ENCODE data around the gene CCL2. TPM values are rescaled to one million over a fixed set of nuclear protein-coding genes. Genes with fewer than 3 reads are reported as not detected.

The CCL2 gene
- total RNA-seq, 2 donors from 2014 or later, result 30.2 to 41.8 TPM

DNA sequence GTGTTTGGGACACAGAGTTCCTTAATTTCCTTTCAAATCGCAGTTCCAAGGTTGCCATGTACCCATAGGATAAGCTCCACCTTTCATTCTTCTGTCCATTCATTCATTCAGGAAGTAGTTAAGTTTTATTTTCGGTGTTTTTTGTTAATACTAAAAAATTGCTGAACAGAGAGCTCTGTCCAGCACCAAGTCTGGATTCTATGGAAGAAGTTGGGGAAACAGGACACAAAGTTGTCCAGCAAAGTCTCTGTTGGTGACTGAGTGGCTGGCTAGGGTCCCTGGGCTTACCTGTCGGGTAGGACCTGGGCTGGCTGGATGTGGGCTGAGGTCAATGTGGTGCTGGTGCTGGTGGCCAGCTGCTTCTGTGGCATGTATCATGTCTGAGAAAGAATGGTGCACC, 17.6 kb upstream of the CCL2 start:
- TF ChIP-seq POLR2AphosphoS5 (IDR thresholded peaks at IDR 0.05) (no peak), POLR2A (IDR thresholded peaks at IDR 0.05) (no peak)
- TF ChIP-seq, protein P1, sequence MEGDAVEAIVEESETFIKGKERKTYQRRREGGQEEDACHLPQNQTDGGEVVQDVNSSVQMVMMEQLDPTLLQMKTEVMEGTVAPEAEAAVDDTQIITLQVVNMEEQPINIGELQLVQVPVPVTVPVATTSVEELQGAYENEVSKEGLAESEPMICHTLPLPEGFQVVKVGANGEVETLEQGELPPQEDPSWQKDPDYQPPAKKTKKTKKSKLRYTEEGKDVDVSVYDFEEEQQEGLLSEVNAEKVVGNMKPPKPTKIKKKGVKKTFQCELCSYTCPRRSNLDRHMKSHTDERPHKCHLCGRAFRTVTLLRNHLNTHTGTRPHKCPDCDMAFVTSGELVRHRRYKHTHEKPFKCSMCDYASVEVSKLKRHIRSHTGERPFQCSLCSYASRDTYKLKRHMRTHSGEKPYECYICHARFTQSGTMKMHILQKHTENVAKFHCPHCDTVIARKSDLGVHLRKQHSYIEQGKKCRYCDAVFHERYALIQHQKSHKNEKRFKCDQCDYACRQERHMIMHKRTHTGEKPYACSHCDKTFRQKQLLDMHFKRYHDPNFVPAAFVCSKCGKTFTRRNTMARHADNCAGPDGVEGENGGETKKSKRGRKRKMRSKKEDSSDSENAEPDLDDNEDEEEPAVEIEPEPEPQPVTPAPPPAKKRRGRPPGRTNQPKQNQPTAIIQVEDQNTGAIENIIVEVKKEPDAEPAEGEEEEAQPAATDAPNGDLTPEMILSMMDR (IDR thresholded peaks at IDR 0.05), result no peak
- H3K27me3 ChIP-seq (replicated peaks; ENCODE audit: insufficient read depth), result no peaks in the 10 kb centered on the region
- intact Hi-C loops (cut with DNase I), result no loop called here
- no peak overlapping the region for H3K4me3 ChIP-seq
- peak overlapping the region in 1 of 2 donors; percentile 6 for H3K27ac ChIP-seq
- H3K4me1 ChIP-seq (replicated peaks), result no peaks in the 10 kb centered on the region
- H3K9me3 ChIP-seq, result no peaks in the 10 kb centered on the region
- WGBS, result 84% methylated on average over 3 of the region's 3 CpGs
- DNase-seq (ENCODE audit: low spot score), result no peak
- no peaks in the 10 kb centered on the region for H3K36me3 ChIP-seq

DNA sequence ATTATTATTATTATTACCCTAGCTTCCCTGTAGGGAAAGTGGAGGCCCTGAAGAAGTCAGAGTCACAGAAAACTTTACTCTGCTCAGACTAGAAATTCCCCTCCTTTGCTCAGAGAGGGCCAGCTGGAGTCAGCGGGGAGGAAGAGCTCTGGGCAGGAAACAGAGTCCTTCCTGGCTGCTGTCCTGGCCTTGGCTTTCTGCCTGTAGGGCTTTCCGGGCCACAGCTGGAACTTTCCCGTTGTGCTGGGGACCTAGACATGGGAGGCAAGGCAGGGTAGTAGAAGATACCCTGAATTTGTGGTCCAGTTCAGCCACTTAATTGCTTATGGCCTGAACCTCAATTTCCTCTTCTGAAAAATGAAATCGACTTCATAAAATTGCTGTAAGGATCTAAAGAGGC, 14.0 kb upstream of the CCL2 start:
- H3K27ac ChIP-seq, result no peak overlapping the region
- 16% methylated on average over 4 of the region's 4 CpGs for WGBS
- H3K4me1 ChIP-seq (replicated peaks), result no peaks in the 10 kb centered on the region
- H3K4me3 ChIP-seq, result no peak overlapping the region
- TF ChIP-seq, protein P1 (IDR thresholded peaks at IDR 0.05), result no peak
- TF ChIP-seq POLR2A (IDR thresholded peaks at IDR 0.05) (no peak), POLR2AphosphoS5 (IDR thresholded peaks at IDR 0.05) (no peak)
- H3K27me3 ChIP-seq (replicated peaks; ENCODE audit: insufficient read depth), result no peaks in the 10 kb centered on the region
- H3K9me3 ChIP-seq, result no peaks in the 10 kb centered on the region
- H3K36me3 ChIP-seq, result no peaks in the 10 kb centered on the region
- no peak for DNase-seq (ENCODE audit: low spot score)
- intact Hi-C loops (cut with DNase I), result loop anchor here (10.0 kb wide), 1 partner anchor 1014 kb away; no protein-coding TSS in a partner anchor

DNA sequence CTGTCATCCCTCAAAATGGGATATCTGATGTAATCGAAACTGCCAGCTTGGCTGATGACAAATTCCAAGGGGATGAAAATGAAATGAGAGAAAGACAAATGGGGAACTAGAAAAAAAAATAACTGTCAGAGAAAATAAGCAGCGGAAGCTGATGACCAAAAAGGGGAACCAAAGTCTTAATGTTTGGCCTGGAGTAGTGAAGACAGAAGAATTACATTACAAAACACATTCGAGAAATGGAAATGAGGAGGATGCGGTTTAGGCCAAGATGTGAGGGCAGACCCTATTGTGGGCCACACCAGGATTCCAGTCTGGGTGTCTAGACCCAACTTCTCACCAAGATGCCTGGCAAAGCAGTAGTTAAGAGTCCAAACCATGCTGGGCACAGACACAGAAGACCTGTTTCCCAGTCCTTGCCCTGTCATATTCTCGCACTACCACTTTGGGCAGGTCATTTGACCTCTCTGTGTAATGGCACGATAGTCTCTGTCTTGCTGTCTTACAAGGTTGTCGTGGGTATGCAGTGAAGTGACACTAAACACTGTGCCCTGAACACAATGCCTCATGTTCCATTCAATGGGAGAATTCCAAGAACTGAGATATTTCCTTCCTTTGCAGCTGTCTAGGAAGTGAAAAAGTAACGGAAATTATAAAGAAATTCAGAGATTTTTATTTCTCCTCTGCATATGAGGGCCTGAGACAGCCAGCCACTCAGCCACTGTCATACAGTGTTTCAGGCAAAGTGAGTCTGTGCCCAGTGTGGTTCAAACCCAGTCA, 12.3 kb upstream of the CCL2 start:
- DNase-seq (ENCODE audit: low spot score), result no peak
- H3K4me3 ChIP-seq, result no peak overlapping the region
- 87% methylated on average over 8 of the region's 8 CpGs for WGBS
- intact Hi-C loops (cut with DNase I), result loop anchor here (10.0 kb wide), 1 partner anchor 1012 kb away; no protein-coding TSS in a partner anchor
- TF ChIP-seq POLR2AphosphoS5 (IDR thresholded peaks at IDR 0.05) (no peak), POLR2A (IDR thresholded peaks at IDR 0.05) (no peak)
- TF ChIP-seq, protein P1 (IDR thresholded peaks at IDR 0.05), result no peak
- H3K36me3 ChIP-seq, result no peaks in the 10 kb centered on the region
- peak overlapping the region in 1 of 2 donors; percentile 22 for H3K27ac ChIP-seq
- no peaks in the 10 kb centered on the region for H3K4me1 ChIP-seq (replicated peaks)
- no peaks in the 10 kb centered on the region for H3K9me3 ChIP-seq
- H3K27me3 ChIP-seq (replicated peaks; ENCODE audit: insufficient read depth), result no peaks in the 10 kb centered on the region

DNA sequence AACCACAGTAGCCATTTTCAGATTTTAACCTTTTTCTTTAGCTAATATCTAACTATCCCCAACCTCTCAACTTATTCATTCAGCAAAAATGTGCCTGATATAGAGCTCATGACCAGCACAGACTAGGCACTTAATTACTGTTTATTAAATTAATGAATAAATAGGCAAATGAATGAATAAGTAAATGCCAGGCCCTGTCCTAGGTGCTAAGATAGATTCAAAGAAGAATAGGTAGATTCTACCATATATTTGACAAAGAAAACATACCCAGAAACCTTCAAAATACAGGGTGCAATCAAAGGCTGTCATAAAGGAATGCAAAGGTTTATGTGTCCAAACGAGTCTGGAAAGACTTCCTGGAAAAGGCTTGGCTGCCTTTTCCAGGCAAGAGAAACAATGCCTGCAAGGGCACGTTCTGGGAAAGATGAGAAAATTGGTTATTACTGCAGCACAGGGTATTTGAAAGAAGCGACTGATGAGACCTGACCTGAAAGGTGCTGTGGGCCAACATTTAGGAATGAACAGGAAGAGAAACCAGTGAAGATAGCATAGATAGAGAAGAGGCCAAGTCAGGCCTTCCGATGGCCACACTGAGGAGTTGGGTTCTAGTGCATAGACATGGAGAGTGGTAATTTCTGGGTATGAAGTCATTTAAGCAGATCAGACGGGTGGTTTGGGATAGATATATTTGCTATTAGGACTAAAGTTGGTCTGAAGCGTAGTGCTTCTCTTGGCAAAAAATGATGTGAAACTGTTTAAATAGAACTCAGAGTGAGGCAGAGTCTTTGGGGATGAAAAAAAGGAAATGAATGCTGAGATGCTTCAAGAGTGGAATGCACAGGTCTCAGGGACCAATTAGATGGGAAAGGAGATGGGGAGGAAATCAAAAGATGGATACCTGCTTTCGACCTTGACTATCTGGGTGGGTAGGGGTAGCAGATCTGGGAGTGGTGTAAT, 11.4 kb upstream of the CCL2 start:
- WGBS, result 61% methylated on average over 7 of the region's 7 CpGs
- H3K9me3 ChIP-seq, result no peaks in the 10 kb centered on the region
- no peaks in the 10 kb centered on the region for H3K4me1 ChIP-seq (replicated peaks)
- DNase-seq (ENCODE audit: low spot score), result no peak
- TF ChIP-seq POLR2A (IDR thresholded peaks at IDR 0.05) (no peak), POLR2AphosphoS5 (IDR thresholded peaks at IDR 0.05) (peak; percentile 43)
- TF ChIP-seq, protein P1 (IDR thresholded peaks at IDR 0.05), result no peak
- intact Hi-C loops (cut with DNase I), result loop anchor here (10.0 kb wide), 1 partner anchor 1011 kb away; no protein-coding TSS in a partner anchor
- no peaks in the 10 kb centered on the region for H3K36me3 ChIP-seq
- peak overlapping the region in 1 of 2 donors; percentile 22 for H3K27ac ChIP-seq
- H3K27me3 ChIP-seq (replicated peaks; ENCODE audit: insufficient read depth), result no peaks in the 10 kb centered on the region
- H3K4me3 ChIP-seq, result no peak overlapping the region
